T-helper 1 cell treated with Interleukin-12 subunit alpha and Interleukin-12 subunit beta and Interleukin-4 antibody, amounts not matched to agents 30 μg/mL and 1 μg/mL, for 36 hours (primary cell): ENCODE results near the gene SRBD1.

Source experiments
- H3K27ac Mint-ChIP-seq: one replicate; pipeline ENCODE4 v1.8.0; 2021; ENCODE audit warnings: mild to moderate bottlenecking, mixed read lengths
- H3K27me3 Mint-ChIP-seq: one replicate; pipeline ENCODE4 v1.8.0; 2021; ENCODE audit warnings: low read depth, mixed read lengths
- H3K36me3 Mint-ChIP-seq: one replicate; pipeline ENCODE4 v1.8.0; 2021; ENCODE audit warnings: low read depth, mixed read lengths
- H3K4me1 Mint-ChIP-seq: one replicate; pipeline ENCODE4 v1.8.0; 2021; ENCODE audit warnings: low read depth, mixed read lengths
- H3K4me3 Mint-ChIP-seq: one replicate; pipeline ENCODE4 v1.8.0; 2021; ENCODE audit warnings: mild to moderate bottlenecking, moderate library complexity, mixed read lengths
- H3K9me3 Mint-ChIP-seq: one replicate; pipeline ENCODE4 v1.8.0; 2021; ENCODE audit warnings: mixed read lengths

SRBD1 gene

DNA sequence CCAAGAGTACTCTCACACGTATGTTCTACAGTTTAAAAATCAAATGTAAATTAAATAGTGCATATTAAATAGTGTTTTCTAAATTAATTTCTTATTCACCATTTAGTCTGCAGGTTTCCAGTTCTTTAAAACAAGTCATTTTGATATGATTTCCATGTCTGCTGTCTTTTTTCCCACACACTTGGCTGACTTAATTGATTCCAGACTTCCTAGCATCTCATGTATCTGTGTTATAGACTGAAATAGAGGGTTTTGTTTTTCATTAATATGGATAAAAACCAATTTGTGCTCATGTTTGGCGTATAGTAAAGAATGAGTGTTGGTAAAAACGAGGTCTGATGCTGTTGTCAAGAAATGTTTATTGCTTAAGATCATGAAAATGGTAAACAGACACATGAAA, 104.3 kb downstream of the SRBD1 start:
- Mint-ChIP-seq H3K4me1 (no peaks in the 10 kb centered on the region), H3K4me3 (no peak overlapping the region), H3K27ac (no peak overlapping the region), H3K27me3 (no peaks in the 10 kb centered on the region), H3K9me3 (no peaks in the 10 kb centered on the region), H3K36me3 (peaks cover 3% of the 10 kb centered on the region)

- Mint-ChIP-seq H3K27me3 (no peaks in the 10 kb centered on the region), H3K9me3 (peaks cover 5% of the 10 kb centered on the region), H3K4me1 (no peaks in the 10 kb centered on the region), H3K36me3 (peaks cover 7% of the 10 kb centered on the region), H3K4me3 (no peak overlapping the region), H3K27ac (no peak overlapping the region)
Measured at GRCh38 chr2:45505138-45505537, 105.9 kb downstream of the SRBD1 start.

GRCh38 chr2:45498661-45499550, 112.2 kb downstream of the SRBD1 start:
- no peak overlapping the region for H3K27ac Mint-ChIP-seq
- H3K36me3 Mint-ChIP-seq = peaks cover 12% of the 10 kb centered on the region
- H3K9me3 Mint-ChIP-seq = peaks cover 5% of the 10 kb centered on the region
- no peak overlapping the region for H3K4me3 Mint-ChIP-seq
- H3K4me1 Mint-ChIP-seq = peaks cover 12% of the 10 kb centered on the region
- H3K27me3 Mint-ChIP-seq = no peaks in the 10 kb centered on the region

DNA sequence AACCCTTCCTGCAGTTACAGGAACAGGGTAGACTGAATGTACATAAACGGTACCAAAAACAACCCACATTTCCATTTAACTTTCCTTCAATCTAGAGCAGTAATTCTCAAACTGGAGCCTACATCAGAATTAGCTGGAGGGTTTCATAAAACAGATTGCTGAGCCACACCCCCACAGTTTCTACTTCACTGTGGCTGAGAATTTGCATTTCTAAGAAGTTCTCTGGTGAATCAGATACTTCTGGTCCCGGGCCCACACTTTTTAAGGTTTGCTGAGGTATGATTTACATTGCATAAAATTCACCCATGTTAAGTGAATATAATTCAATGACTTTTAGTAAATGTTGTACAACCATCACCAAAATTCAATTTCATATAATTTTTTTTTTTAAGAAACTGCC, 113.7 kb downstream of the SRBD1 start:
- Mint-ChIP-seq H3K9me3 (peaks cover 5% of the 10 kb centered on the region), H3K4me1 (peaks cover 12% of the 10 kb centered on the region), H3K27ac (no peak overlapping the region), H3K27me3 (no peaks in the 10 kb centered on the region), H3K36me3 (peaks cover 11% of the 10 kb centered on the region), H3K4me3 (no peak overlapping the region)

- no peak overlapping the region for H3K4me3 Mint-ChIP-seq
- peaks cover 9% of the 10 kb centered on the region for H3K36me3 Mint-ChIP-seq
- H3K27me3 Mint-ChIP-seq = no peaks in the 10 kb centered on the region
- peaks cover 12% of the 10 kb centered on the region for H3K4me1 Mint-ChIP-seq
- H3K27ac Mint-ChIP-seq = no peak overlapping the region
- H3K9me3 Mint-ChIP-seq = peaks cover 5% of the 10 kb centered on the region
Measured at GRCh38 chr2:45496869-45497268, 114.2 kb downstream of the SRBD1 start.

- H3K27me3 Mint-ChIP-seq = no peaks in the 10 kb centered on the region
- H3K4me3 Mint-ChIP-seq = no peak overlapping the region
- no peaks in the 10 kb centered on the region for H3K9me3 Mint-ChIP-seq
- peaks cover 12% of the 10 kb centered on the region for H3K4me1 Mint-ChIP-seq
- H3K36me3 Mint-ChIP-seq = peaks cover 3% of the 10 kb centered on the region
- H3K27ac Mint-ChIP-seq = no peak overlapping the region
Measured at GRCh38 chr2:45494978-45495293, 116.1 kb downstream of the SRBD1 start.

DNA sequence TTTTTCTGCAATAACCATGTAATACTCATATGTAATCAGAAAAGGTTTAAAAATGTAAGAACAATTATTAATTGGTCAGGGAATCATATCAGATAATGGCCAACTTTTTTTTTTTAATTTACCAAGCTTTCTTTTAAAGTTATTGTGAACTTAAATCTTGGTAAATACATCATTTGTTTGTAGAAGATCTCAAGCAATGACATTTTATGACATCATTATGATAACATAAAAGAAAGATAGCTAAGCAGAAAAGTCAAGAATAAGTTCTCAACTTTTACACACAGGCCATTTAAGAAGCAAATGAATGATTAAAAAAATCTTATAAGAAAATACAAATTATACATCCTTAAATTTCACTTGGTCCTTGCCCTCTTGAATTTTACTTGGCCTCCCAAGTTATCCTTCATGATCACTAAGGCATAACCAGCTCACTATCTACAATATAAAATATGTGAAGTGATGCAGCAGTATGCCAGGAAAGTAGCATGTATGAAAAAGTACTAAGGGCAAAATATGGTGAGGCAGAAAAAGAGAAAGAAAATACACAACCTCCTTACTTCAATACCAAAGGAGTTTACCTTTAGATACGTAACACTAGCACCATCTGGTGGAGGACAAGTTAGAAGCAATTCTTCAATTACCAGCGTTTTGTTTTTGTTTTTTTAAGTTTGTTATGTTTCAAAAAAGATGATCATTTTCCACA, 116.6 kb downstream of the SRBD1 start:
- H3K27ac Mint-ChIP-seq = no peak overlapping the region
- H3K36me3 Mint-ChIP-seq = no peaks in the 10 kb centered on the region
- no peaks in the 10 kb centered on the region for H3K9me3 Mint-ChIP-seq
- no peak overlapping the region for H3K4me3 Mint-ChIP-seq
- H3K4me1 Mint-ChIP-seq = peaks cover 12% of the 10 kb centered on the region
- H3K27me3 Mint-ChIP-seq = no peaks in the 10 kb centered on the region

DNA sequence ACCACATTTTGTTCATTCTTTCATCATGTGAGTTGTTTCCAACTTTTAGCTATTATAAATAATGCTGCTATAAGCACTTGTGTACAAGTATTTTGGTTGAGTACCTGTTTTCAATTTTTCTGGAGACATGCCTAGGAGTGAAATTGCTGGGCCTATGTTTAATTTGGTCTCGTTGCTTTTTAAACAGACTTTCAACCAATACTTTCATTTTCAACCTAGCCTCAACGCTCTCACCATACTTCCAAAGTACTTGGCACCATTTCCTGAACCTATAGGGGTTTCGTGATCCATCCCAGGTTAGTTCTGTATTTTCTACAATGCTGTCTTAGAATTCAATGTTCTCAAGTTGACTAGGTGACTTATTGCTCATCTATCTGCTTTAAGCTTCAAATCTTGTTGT, 126.1 kb downstream of the SRBD1 start:
- Mint-ChIP-seq H3K36me3 (peaks cover 3% of the 10 kb centered on the region), H3K4me1 (peaks cover 3% of the 10 kb centered on the region), H3K27ac (no peak overlapping the region), H3K27me3 (no peaks in the 10 kb centered on the region), H3K4me3 (no peak overlapping the region), H3K9me3 (no peaks in the 10 kb centered on the region)

DNA sequence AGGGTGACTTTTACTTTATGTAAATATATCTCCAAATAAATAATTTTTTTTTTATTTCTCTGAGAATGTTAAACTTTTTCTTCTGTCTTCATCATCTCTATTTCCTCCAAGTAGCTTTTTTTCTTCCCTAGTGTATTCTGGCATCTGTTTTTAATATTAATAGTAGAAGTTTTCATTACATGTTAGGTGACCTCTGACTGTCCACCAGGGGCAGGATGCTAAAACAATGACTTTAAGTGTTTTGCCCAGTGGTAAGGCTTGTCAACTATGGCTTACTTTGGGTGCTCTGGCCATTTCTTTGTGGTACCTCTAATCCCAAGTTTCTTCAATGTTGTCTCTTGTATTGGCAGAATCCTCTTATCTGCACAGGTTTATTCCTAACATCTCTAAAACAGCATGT, 127.1 kb downstream of the SRBD1 start:
- H3K27me3 Mint-ChIP-seq = no peaks in the 10 kb centered on the region
- H3K36me3 Mint-ChIP-seq = peaks cover 3% of the 10 kb centered on the region
- H3K4me3 Mint-ChIP-seq = no peak overlapping the region
- H3K9me3 Mint-ChIP-seq = no peaks in the 10 kb centered on the region
- H3K4me1 Mint-ChIP-seq = peaks cover 3% of the 10 kb centered on the region
- H3K27ac Mint-ChIP-seq = no peak overlapping the region

- Mint-ChIP-seq H3K4me3 (no peak overlapping the region), H3K36me3 (peaks cover 8% of the 10 kb centered on the region), H3K4me1 (no peaks in the 10 kb centered on the region), H3K27ac (no peak overlapping the region), H3K9me3 (no peaks in the 10 kb centered on the region), H3K27me3 (no peaks in the 10 kb centered on the region)
Measured at GRCh38 chr2:45477546-45477945, 133.5 kb downstream of the SRBD1 start.

DNA sequence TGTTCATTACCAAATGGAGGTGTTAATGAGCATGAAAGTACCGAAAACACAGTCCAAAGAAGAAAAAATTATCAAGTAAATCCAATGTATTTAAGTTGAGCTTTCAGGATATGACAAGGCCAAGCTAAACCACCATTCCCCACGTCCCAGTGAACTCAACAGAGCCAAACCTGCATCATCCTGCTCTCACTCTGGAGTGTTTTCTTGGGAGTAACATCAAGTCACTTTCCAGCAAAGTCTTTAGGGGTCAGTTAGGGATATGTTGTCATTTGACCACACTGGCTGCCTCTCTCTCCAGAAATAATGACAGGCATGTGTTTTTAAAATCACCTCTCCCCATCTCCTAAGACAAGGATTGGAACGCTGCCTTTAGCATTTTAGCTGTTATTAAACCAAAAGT, 140.5 kb downstream of the SRBD1 start:
- H3K27me3 Mint-ChIP-seq = no peaks in the 10 kb centered on the region
- peaks cover 1% of the 10 kb centered on the region for H3K4me1 Mint-ChIP-seq
- H3K4me3 Mint-ChIP-seq = no peak overlapping the region
- H3K27ac Mint-ChIP-seq = no peak overlapping the region
- peaks cover 2% of the 10 kb centered on the region for H3K36me3 Mint-ChIP-seq
- no peaks in the 10 kb centered on the region for H3K9me3 Mint-ChIP-seq

GRCh38 chr2:45469314-45470099, 141.6 kb downstream of the SRBD1 start:
- Mint-ChIP-seq H3K4me3 (no peak overlapping the region), H3K27ac (no peak overlapping the region), H3K36me3 (peaks cover 2% of the 10 kb centered on the region), H3K4me1 (peaks cover 1% of the 10 kb centered on the region), H3K9me3 (no peaks in the 10 kb centered on the region), H3K27me3 (no peaks in the 10 kb centered on the region)

DNA sequence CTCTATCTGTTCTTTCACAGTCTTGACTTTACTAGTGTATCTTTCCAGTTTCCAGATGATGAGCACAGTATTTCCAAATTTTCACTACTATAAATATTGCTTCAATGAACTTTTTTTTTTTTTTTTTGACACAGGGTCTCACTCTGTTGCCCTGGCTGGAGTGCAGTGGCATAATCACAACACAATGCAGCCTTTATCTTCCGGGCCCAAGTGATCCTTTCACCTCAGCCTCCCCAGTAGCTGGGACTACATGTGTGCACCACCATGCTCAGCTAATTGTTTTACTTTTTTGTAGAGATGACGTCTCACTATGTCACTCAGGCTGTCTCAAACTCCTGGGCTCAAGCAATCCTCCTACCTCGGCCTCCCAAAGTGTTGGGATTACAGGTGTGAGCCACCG, 142.8 kb downstream of the SRBD1 start:
- no peaks in the 10 kb centered on the region for H3K9me3 Mint-ChIP-seq
- no peak overlapping the region for H3K27ac Mint-ChIP-seq
- H3K36me3 Mint-ChIP-seq = no peaks in the 10 kb centered on the region
- peaks cover 1% of the 10 kb centered on the region for H3K4me1 Mint-ChIP-seq
- no peaks in the 10 kb centered on the region for H3K27me3 Mint-ChIP-seq
- no peak overlapping the region for H3K4me3 Mint-ChIP-seq

DNA sequence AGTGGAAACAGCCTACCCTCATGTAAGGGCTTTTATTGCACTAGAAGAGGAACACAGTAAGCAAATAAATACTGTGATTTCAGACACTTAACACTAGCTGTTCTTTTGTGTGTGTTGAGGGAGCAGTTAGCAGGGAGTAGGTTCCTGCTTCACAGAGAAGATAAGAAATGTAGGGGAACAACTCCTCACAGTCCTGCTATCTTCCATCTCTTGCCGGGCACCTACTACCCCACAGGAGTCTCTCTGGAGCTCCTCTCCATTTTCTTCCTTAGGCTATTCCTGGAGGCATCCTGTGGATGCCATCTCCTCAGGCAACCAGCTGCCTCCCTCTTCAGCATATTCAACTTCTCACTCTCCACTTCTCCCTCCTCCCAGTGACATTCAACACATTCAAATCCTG, 145.0 kb downstream of the SRBD1 start:
- no peaks in the 10 kb centered on the region for H3K9me3 Mint-ChIP-seq
- peaks cover 1% of the 10 kb centered on the region for H3K4me1 Mint-ChIP-seq
- no peaks in the 10 kb centered on the region for H3K27me3 Mint-ChIP-seq
- H3K27ac Mint-ChIP-seq = no peak overlapping the region
- H3K4me3 Mint-ChIP-seq = no peak overlapping the region
- H3K36me3 Mint-ChIP-seq = no peaks in the 10 kb centered on the region

DNA sequence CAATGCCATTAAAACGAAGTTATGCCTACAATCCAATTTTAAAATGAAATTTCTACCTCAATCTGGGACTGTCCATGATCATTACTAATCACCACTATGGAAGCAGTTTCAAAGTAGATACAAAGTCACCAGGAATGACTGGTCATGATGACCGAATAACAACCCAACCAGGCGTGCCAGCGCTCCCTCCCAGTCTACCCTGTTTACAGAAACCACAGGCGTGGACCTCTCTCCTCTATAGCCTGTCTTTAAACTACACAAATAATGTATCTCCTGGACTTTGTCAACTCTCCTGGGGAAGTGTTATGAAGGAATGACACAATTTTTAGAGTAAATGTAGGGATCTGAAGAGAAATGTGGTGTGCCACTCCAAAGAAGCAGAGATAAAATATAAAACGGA, 150.2 kb downstream of the SRBD1 start:
- Mint-ChIP-seq H3K4me1 (peaks cover 1% of the 10 kb centered on the region), H3K4me3 (no peak overlapping the region), H3K36me3 (peaks cover 3% of the 10 kb centered on the region), H3K27ac (no peak overlapping the region), H3K9me3 (no peaks in the 10 kb centered on the region), H3K27me3 (no peaks in the 10 kb centered on the region)
